Subcutaneous adipose tissue (tissue), 4 donors: Measurements from ENCODE around the gene KRTAP10-4. TPM values are rescaled to one million over a fixed set of nuclear protein-coding genes. Genes with fewer than 3 reads are reported as not detected.
"Not testable (repeated sequence)": the region's sequence is repeated elsewhere in the genome, so short reads cannot be mapped to it uniquely, and the experiment has no call there.

ENCODE experiments used
- CTCF ChIP-seq: fragments of 450-650 bp; IDR thresholded peaks from one replicate; pipeline ENCODE4 v1.5.1; 2016; ENCODE audit warnings: low read depth, mild to moderate bottlenecking, control low read depth, antibody characterized with exemption, moderate library complexity
- total RNA-seq, 4 donors: library from RNA; depleted of rRNA; stranded (reverse); fragments of >200 nt; gene quantifications; one replicate each; pipeline ENCODE4 v1.1.0, GENCODE V29; 2016

Gene KRTAP10-4
- total RNA-seq, result not detected

GRCh38 chr21:44573630-44574456, at the start of gene KRTAP10-4:
Gene KRTAP10-4 (plus strand): TSS chr21:44573729. CDS start chr21:44573759, 30 bp downstream.
- not testable (repeated sequence) for TF ChIP-seq CTCF

GRCh38 chr21:44524414-44525371, 48.8 kb upstream of the KRTAP10-4 start:
- no peak for TF ChIP-seq CTCF

GRCh38 chr21:44525391-44526095, 48.0 kb upstream of the KRTAP10-4 start:
- no peak for TF ChIP-seq CTCF

- TF ChIP-seq CTCF, result no peak
These were observed 47.2 kb upstream of the KRTAP10-4 start for GRCh38 chr21:44526096-44526997.

- no peak for TF ChIP-seq CTCF
These were observed 46.2 kb upstream of the KRTAP10-4 start for GRCh38 chr21:44527156-44527982.
